GF-D8 (cell line): ENCODE measurements around the gene NHEJ1.

ENCODE experiments used
- DNase-seq: peaks from one replicate; lab custom pipeline; 2025; lab: John Stamatoyannopoulos, UW

Gene NHEJ1

DNA sequence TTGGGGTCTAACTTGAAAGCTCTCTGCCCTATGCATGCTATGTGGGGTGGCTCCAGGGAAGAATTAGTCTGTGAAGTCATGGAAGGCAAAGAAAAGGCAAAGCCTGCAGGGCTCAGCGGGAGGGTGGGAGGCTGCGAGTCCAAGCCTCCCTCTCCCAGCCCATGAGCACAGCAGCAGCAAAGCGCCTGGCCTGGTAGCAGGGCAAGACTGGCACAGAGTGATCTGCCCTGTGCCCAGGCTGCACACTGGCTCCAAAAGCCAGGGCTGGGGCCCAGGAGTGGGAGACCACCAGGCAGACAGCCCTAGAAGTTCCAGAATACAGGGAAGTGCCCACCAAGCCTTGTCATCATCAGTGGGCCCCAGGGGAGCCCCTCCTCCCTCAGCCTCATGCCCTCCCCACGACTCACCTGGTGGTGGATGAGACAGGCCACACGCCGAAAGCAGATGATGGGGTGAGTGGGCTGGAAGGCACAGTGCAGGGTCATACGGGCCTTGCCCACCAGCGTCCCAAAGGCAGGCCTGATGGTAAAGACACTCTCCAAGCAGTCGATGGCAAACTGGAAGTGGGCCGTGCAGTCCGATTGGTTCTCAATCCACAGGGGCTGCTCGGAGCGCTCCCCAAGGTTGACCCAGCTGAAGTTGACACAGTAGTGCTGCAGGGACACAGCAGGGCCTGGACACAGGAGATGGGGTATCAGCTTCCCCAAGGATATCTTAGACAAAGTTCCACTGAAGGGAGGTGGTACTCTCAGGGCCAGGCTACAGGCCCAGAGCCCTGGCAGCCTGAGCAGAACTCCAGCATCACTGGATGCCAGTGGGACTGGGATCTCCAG lies 131.4 kb downstream of the NHEJ1 start:
- DNase-seq = no peak

- no peak for DNase-seq
These were observed 132.5 kb downstream of the NHEJ1 start for GRCh38 chr2:219028141-219028540.

- no peak for DNase-seq
These were observed 133.0 kb downstream of the NHEJ1 start for GRCh38 chr2:219027511-219028055.

DNA sequence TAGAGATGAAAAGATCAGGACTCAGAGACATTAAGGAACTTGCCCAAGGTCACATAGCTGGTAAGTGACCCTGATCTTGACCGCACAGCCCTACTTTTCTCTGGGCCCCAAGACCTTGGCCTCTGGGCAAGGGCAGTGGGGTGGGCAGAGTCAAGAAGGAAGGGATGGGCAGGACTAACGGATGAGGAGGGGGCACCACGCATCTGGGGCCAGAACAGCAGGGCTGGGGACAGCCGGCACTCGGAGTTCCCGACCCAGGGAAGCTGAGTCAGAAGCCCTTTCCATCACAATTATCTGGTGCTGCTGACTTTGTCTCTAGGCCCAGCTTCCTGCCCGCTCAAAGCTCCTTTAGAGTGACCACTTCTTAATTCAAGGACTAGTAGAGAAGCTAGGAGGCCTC lies 133.7 kb downstream of the NHEJ1 start:
- DNase-seq = no peak

- no peak for DNase-seq
These were observed 134.7 kb downstream of the NHEJ1 start for GRCh38 chr2:219025637-219026585.
